ENCODE measurements around the gene MINDY4.

GRCh38 chr7:30893357-30893756, 122.1 kb downstream of the MINDY4 start:
- no peak for TF ChIP-seq CTCF (IDR thresholded peaks at IDR 0.05)
- TF ChIP-seq MAX (CRISPR knock-in tag; IDR thresholded peaks at IDR 0.05), result no peak
- no peak for TF ChIP-seq RELA (CRISPR knock-in tag; IDR thresholded peaks at IDR 0.05; ENCODE audit: borderline replicate concordance)
- TF ChIP-seq STAT6 (CRISPR knock-in tag; conservative IDR thresholded peaks at IDR 0.05; ENCODE audit: low read depth), result no peak
- no peak for TF ChIP-seq ZNF138 (CRISPR knock-in tag; conservative IDR thresholded peaks at IDR 0.05)
- TF ChIP-seq USF1 (CRISPR knock-in tag; IDR thresholded peaks at IDR 0.05), result no peak
- TF ChIP-seq ZNF423 (CRISPR knock-in tag; IDR thresholded peaks at IDR 0.05), result no peak

All from WTC11 (cell line).